Measurements from ENCODE around the gene ITGB8.
"Not testable (repeated sequence)": the region's sequence is repeated elsewhere in the genome, so short reads cannot be mapped to it uniquely, and the experiment has no call there.

ITGB8 gene

DNA sequence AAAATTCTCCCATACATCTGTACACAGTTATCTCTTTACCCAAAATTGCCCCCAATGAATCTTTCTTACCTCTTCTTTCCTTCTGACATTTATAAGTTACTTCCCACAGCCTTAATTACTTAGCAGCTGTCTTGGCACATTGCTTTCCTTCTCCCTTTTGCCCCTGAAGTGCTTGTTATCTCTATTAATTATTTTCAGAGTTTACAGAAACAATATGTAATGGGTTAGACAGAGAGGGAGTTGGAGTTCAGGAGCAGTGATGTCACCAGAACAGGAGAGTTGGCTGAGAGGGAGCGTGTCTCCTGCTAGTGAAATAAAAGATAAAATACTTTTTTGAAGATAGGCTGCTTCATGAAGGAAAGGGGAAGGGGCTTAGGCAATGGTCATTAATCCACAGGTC lies 57.4 kb downstream of the ITGB8 start:
- H4K20me1 ChIP-seq (ENCODE audit: insufficient read depth) = no peaks in the 10 kb centered on the region
- no peak overlapping the region for H3K27ac ChIP-seq
- TF ChIP-seq, protein P1, sequence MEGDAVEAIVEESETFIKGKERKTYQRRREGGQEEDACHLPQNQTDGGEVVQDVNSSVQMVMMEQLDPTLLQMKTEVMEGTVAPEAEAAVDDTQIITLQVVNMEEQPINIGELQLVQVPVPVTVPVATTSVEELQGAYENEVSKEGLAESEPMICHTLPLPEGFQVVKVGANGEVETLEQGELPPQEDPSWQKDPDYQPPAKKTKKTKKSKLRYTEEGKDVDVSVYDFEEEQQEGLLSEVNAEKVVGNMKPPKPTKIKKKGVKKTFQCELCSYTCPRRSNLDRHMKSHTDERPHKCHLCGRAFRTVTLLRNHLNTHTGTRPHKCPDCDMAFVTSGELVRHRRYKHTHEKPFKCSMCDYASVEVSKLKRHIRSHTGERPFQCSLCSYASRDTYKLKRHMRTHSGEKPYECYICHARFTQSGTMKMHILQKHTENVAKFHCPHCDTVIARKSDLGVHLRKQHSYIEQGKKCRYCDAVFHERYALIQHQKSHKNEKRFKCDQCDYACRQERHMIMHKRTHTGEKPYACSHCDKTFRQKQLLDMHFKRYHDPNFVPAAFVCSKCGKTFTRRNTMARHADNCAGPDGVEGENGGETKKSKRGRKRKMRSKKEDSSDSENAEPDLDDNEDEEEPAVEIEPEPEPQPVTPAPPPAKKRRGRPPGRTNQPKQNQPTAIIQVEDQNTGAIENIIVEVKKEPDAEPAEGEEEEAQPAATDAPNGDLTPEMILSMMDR (conservative IDR thresholded peaks at IDR 0.05; ENCODE audit: low read depth, low read length) = no peak
- no peak overlapping the region for H3K9ac ChIP-seq
- no peak overlapping the region for H2AFZ ChIP-seq (ENCODE audit: low read depth)
- H3K27me3 ChIP-seq (ENCODE audit: insufficient read depth, low read depth) = no peaks in the 10 kb centered on the region
- H3K36me3 ChIP-seq (ENCODE audit: insufficient read depth) = 0 out of 2 replicates have a peak, but pooled peaks cover 3% of the 10 kb centered on the region
- no peak overlapping the region for H3K4me2 ChIP-seq
- no peak overlapping the region for H3K4me3 ChIP-seq (IDR thresholded peaks at IDR 0.05; ENCODE audit: insufficient read depth, low read depth, low read length)
- H3K79me2 ChIP-seq (ENCODE audit: insufficient read depth, low read depth) = no peaks in the 10 kb centered on the region
- H3K4me1 ChIP-seq (ENCODE audit: low read depth, poor library complexity, severe bottlenecking) = peaks cover 21% of the 10 kb centered on the region

DNA sequence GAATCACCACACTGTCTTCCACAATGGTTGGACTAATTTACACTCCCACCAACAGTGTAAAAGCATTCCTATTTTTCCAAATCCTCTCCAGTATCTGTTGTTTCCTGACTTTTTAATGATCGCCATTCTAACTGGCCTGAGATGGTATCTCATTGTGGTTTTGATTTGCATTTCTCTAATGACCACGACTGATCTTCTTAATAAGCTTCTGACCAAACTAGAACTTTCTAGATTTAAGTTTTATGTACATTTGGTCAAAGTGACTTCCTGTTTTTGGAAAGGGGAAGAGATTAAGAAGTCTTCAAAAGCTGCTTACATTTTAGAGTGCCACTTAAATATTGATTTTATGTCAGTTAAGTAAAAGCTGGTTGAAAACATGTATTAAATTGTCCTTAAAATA lies 58.5 kb downstream of the ITGB8 start:
- not testable (repeated sequence) for H3K79me2 ChIP-seq (ENCODE audit: insufficient read depth, low read depth); H3K4me3 ChIP-seq (IDR thresholded peaks at IDR 0.05; ENCODE audit: insufficient read depth, low read depth, low read length); H2AFZ ChIP-seq (ENCODE audit: low read depth); H4K20me1 ChIP-seq (ENCODE audit: insufficient read depth); H3K27me3 ChIP-seq (ENCODE audit: insufficient read depth, low read depth); H3K36me3 ChIP-seq (ENCODE audit: insufficient read depth); H3K4me2 ChIP-seq; H3K9ac ChIP-seq; H3K27ac ChIP-seq
- H3K4me1 ChIP-seq (ENCODE audit: low read depth, poor library complexity, severe bottlenecking) = peaks cover 32% of the 10 kb centered on the region

DNA sequence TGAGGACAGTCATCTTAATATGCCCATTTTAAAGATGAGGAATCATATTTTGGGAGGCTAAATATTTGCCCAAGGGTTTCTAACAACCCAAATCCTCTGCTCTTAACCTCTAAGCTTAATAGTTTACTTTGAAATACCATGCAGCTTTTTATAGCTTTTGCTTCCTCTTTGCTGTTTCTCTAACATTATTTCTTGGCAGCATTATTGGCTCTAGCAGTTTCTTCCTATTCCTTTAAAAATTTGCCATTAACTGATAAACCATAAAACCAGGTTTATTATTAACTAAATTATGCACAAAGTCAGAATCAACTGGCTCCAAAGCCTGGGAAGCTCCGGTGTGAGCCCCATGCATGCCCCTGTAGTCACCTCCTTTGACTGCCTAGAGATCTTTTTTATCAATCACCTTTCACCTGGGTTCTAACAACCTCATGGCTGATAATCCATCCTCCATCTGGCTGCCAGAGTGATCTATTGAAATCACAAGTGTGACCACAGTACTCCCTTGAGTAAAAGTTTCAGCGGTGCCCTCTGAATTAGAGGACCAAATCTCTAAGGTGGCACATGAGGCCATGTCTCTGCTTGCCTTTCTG lies 62.4 kb downstream of the ITGB8 start:
- no peak overlapping the region for H3K27ac ChIP-seq
- H3K27me3 ChIP-seq (ENCODE audit: insufficient read depth, low read depth) = no peaks in the 10 kb centered on the region
- no peaks in the 10 kb centered on the region for H3K79me2 ChIP-seq (ENCODE audit: insufficient read depth, low read depth)
- peaks cover 16% of the 10 kb centered on the region; the same call in 1 of the 2 replicates for H3K36me3 ChIP-seq (ENCODE audit: insufficient read depth)
- no peaks in the 10 kb centered on the region for H4K20me1 ChIP-seq (ENCODE audit: insufficient read depth)
- H3K4me2 ChIP-seq = no peak overlapping the region
- H3K4me1 ChIP-seq (ENCODE audit: low read depth, poor library complexity, severe bottlenecking) = peaks cover 49% of the 10 kb centered on the region
- H3K9ac ChIP-seq = no peak overlapping the region
- no peak overlapping the region for H2AFZ ChIP-seq (ENCODE audit: low read depth)
- TF ChIP-seq, protein P1 (conservative IDR thresholded peaks at IDR 0.05; ENCODE audit: low read depth, low read length) = no peak
- H3K4me3 ChIP-seq (IDR thresholded peaks at IDR 0.05; ENCODE audit: insufficient read depth, low read depth, low read length) = no peak overlapping the region

DNA sequence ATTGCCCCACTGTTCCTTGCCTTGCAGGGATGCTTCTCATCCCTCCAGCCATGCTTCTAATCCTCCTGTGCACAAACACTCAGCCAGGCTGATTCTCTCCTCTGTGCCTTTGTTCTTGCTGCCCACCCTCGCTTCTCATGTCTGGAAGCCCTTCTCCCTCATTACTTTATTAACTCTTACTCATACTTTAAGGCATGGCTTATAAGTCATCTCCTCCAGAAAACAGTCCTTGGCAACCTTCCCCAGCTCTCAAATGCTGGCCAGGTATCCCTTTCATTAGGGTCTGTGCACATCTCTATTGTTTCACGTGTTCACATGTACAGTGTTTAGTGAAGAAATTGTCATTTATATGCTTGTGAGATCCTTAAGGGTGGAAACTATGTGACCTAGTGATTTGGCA lies 62.9 kb downstream of the ITGB8 start:
- Histone ChIP-seq H3K4me3 (IDR thresholded peaks at IDR 0.05; ENCODE audit: insufficient read depth, low read depth, low read length) (no peak overlapping the region), H3K4me1 (ENCODE audit: low read depth, poor library complexity, severe bottlenecking) (peaks cover 44% of the 10 kb centered on the region), H3K9ac (no peak overlapping the region), H3K4me2 (peak overlapping the region; percentile 36; the same call in 1 of the 2 replicates), H3K27me3 (ENCODE audit: insufficient read depth, low read depth) (no peaks in the 10 kb centered on the region), H3K27ac (no peak overlapping the region), H4K20me1 (ENCODE audit: insufficient read depth) (no peaks in the 10 kb centered on the region), H2AFZ (ENCODE audit: low read depth) (no peak overlapping the region), H3K79me2 (ENCODE audit: insufficient read depth, low read depth) (no peaks in the 10 kb centered on the region), H3K36me3 (ENCODE audit: insufficient read depth) (peaks cover 16% of the 10 kb centered on the region; the same call in 1 of the 2 replicates)
- TF ChIP-seq, protein P1 (conservative IDR thresholded peaks at IDR 0.05; ENCODE audit: low read depth, low read length) = no peak

DNA sequence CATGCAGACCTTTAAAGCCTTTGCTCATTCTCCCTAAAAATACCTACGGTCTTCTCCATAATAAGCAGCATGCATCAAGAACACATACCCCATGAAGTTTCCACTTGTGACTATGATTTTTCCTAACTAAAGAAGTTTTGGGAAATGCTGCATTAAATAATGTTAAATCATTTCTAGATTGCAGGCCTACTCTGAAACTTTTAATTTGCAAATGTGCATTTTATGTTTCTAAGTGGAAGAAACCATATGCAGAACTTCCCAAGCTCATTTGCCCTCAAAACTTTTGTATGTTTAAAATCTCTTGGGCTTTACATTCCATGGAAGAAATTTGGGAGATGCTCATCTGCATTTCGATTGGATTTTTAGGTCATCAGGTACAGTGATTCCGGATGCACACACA lies 63.6 kb downstream of the ITGB8 start:
- Histone ChIP-seq H3K9ac (no peak overlapping the region), H3K36me3 (ENCODE audit: insufficient read depth) (peaks cover 16% of the 10 kb centered on the region; the same call in 1 of the 2 replicates), H3K79me2 (ENCODE audit: insufficient read depth, low read depth) (no peaks in the 10 kb centered on the region), H3K4me1 (ENCODE audit: low read depth, poor library complexity, severe bottlenecking) (peaks cover 39% of the 10 kb centered on the region), H2AFZ (ENCODE audit: low read depth) (no peak overlapping the region), H3K27me3 (ENCODE audit: insufficient read depth, low read depth) (no peaks in the 10 kb centered on the region), H3K27ac (no peak overlapping the region), H4K20me1 (ENCODE audit: insufficient read depth) (no peaks in the 10 kb centered on the region), H3K4me3 (IDR thresholded peaks at IDR 0.05; ENCODE audit: insufficient read depth, low read depth, low read length) (no peak overlapping the region), H3K4me2 (peak overlapping the region; percentile 36; the same call in 1 of the 2 replicates)
- TF ChIP-seq, protein P1 (conservative IDR thresholded peaks at IDR 0.05; ENCODE audit: low read depth, low read length) = no peak

All from KMS-11 (cell line).